Stromal cell of bone marrow (primary cell): Measurements from ENCODE around the gene TMEM221.

Source experiments
- DNase-seq: peaks from one replicate; pipeline ENCODE4 v3.0.0-alpha.2; 2012; ENCODE audit warnings: low read depth

The TMEM221 gene

GRCh38 chr19:17405250-17406045 lies 43.0 kb downstream of the TMEM221 start, which contains the start of gene BST2:
Gene BST2, minus strand, starts transcription at chr19:17405630. Its CDS starts 55 bp downstream, at chr19:17405575.
- DNase-seq, result no peak

- no peak for DNase-seq
Observed at GRCh38 chr19:17404621-17405249, 43.7 kb downstream of the TMEM221 start.

- no peak for DNase-seq
Observed at GRCh38 chr19:17404015-17404414, 44.5 kb downstream of the TMEM221 start.

- DNase-seq, result no peak
Observed at GRCh38 chr19:17402982-17403855, 45.2 kb downstream of the TMEM221 start.

- DNase-seq, result no peak
Observed at GRCh38 chr19:17401628-17402027, 46.8 kb downstream of the TMEM221 start.

GRCh38 chr19:17398902-17399527 lies 49.5 kb downstream of the TMEM221 start:
- DNase-seq, result no peak

- peak; percentile 23 for DNase-seq
Observed at GRCh38 chr19:17394891-17395415, 53.5 kb downstream of the TMEM221 start.

GRCh38 chr19:17393914-17394313 lies 54.6 kb downstream of the TMEM221 start, which contains the start of gene CCDC194:
Gene CCDC194, minus strand, starts transcription at chr19:17394196. Its CDS starts 38 bp downstream, at chr19:17394158.
- DNase-seq, result no peak

- no peak for DNase-seq
Observed at GRCh38 chr19:17393002-17393401, 55.5 kb downstream of the TMEM221 start.

- no peak for DNase-seq
Observed at GRCh38 chr19:17391371-17392151, 56.9 kb downstream of the TMEM221 start.

- peak; percentile 76 for DNase-seq
Observed at GRCh38 chr19:17390665-17391370, 57.6 kb downstream of the TMEM221 start.

GRCh38 chr19:17389957-17390664 lies 58.4 kb downstream of the TMEM221 start:
- no peak for DNase-seq

- no peak for DNase-seq
Observed at GRCh38 chr19:17389288-17389687, 59.2 kb downstream of the TMEM221 start.

- peak; percentile 15 for DNase-seq
Observed at GRCh38 chr19:17385878-17386611, 62.4 kb downstream of the TMEM221 start.
